Measurements from ENCODE around the gene FOS.

The FOS gene

GRCh38 chr14:75310295-75311111, 31.9 kb downstream of the FOS start:
- H3K4me1 ChIP-seq (ENCODE audit: control insufficient read depth, insufficient read depth, low read length): peaks cover 29% of the 10 kb centered on the region
- DNase-seq (ENCODE audit: low read depth): peak; percentile 89
- peak overlapping the region; percentile 17 for H3K4me3 ChIP-seq (ENCODE audit: low read length)
- no peaks in the 10 kb centered on the region for H3K27me3 ChIP-seq (replicated peaks; ENCODE audit: control insufficient read depth, insufficient read depth, low read length)
- peak overlapping the region; percentile 9 for H3K9ac ChIP-seq (ENCODE audit: low read length)
- H3K9me3 ChIP-seq (ENCODE audit: control insufficient read depth, low read length): no peaks in the 10 kb centered on the region
- no peaks in the 10 kb centered on the region for H3K36me3 ChIP-seq (ENCODE audit: control insufficient read depth, insufficient read depth, low read length, severe bottlenecking)

GRCh38 chr14:75311356-75311755, 32.7 kb downstream of the FOS start:
- Histone ChIP-seq H3K36me3 (ENCODE audit: control insufficient read depth, insufficient read depth, low read length, severe bottlenecking) (no peaks in the 10 kb centered on the region), H3K9me3 (ENCODE audit: control insufficient read depth, low read length) (no peaks in the 10 kb centered on the region), H3K4me3 (ENCODE audit: low read length) (no peak overlapping the region), H3K4me1 (ENCODE audit: control insufficient read depth, insufficient read depth, low read length) (peaks cover 34% of the 10 kb centered on the region), H3K27me3 (replicated peaks; ENCODE audit: control insufficient read depth, insufficient read depth, low read length) (no peaks in the 10 kb centered on the region), H3K9ac (ENCODE audit: low read length) (no peak overlapping the region)
- DNase-seq (ENCODE audit: low read depth): no peak

- peaks cover 34% of the 10 kb centered on the region for H3K4me1 ChIP-seq (ENCODE audit: control insufficient read depth, insufficient read depth, low read length)
- H3K9ac ChIP-seq (ENCODE audit: low read length): no peak overlapping the region
- no peak overlapping the region for H3K4me3 ChIP-seq (ENCODE audit: low read length)
- no peak for DNase-seq (ENCODE audit: low read depth)
- H3K9me3 ChIP-seq (ENCODE audit: control insufficient read depth, low read length): no peaks in the 10 kb centered on the region
- H3K36me3 ChIP-seq (ENCODE audit: control insufficient read depth, insufficient read depth, low read length, severe bottlenecking): no peaks in the 10 kb centered on the region
- H3K27me3 ChIP-seq (replicated peaks; ENCODE audit: control insufficient read depth, insufficient read depth, low read length): no peaks in the 10 kb centered on the region
Observed at GRCh38 chr14:75312341-75312740, 33.7 kb downstream of the FOS start.

GRCh38 chr14:75313294-75313693, 34.7 kb downstream of the FOS start:
- Histone ChIP-seq H3K9ac (ENCODE audit: low read length) (no peak overlapping the region), H3K4me3 (ENCODE audit: low read length) (no peak overlapping the region), H3K27me3 (replicated peaks; ENCODE audit: control insufficient read depth, insufficient read depth, low read length) (no peaks in the 10 kb centered on the region), H3K4me1 (ENCODE audit: control insufficient read depth, insufficient read depth, low read length) (peaks cover 34% of the 10 kb centered on the region), H3K9me3 (ENCODE audit: control insufficient read depth, low read length) (no peaks in the 10 kb centered on the region), H3K36me3 (ENCODE audit: control insufficient read depth, insufficient read depth, low read length, severe bottlenecking) (no peaks in the 10 kb centered on the region)
- no peak for DNase-seq (ENCODE audit: low read depth)

GRCh38 chr14:75315144-75315543, 36.5 kb downstream of the FOS start:
- Histone ChIP-seq H3K27me3 (replicated peaks; ENCODE audit: control insufficient read depth, insufficient read depth, low read length) (no peaks in the 10 kb centered on the region), H3K9me3 (ENCODE audit: control insufficient read depth, low read length) (peaks cover 3% of the 10 kb centered on the region), H3K4me3 (ENCODE audit: low read length) (peak overlapping the region; percentile 51), H3K36me3 (ENCODE audit: control insufficient read depth, insufficient read depth, low read length, severe bottlenecking) (no peaks in the 10 kb centered on the region), H3K4me1 (ENCODE audit: control insufficient read depth, insufficient read depth, low read length) (peaks cover 36% of the 10 kb centered on the region), H3K9ac (ENCODE audit: low read length) (peak overlapping the region; percentile 57)
- peak; percentile 73 for DNase-seq (ENCODE audit: low read depth)

GRCh38 chr14:75317148-75317547, 38.5 kb downstream of the FOS start:
- Histone ChIP-seq H3K9me3 (ENCODE audit: control insufficient read depth, low read length) (peaks cover 3% of the 10 kb centered on the region), H3K4me1 (ENCODE audit: control insufficient read depth, insufficient read depth, low read length) (peaks cover 24% of the 10 kb centered on the region), H3K9ac (ENCODE audit: low read length) (no peak overlapping the region), H3K36me3 (ENCODE audit: control insufficient read depth, insufficient read depth, low read length, severe bottlenecking) (no peaks in the 10 kb centered on the region), H3K4me3 (ENCODE audit: low read length) (no peak overlapping the region), H3K27me3 (replicated peaks; ENCODE audit: control insufficient read depth, insufficient read depth, low read length) (no peaks in the 10 kb centered on the region)
- no peak for DNase-seq (ENCODE audit: low read depth)

- H3K4me1 ChIP-seq (ENCODE audit: control insufficient read depth, insufficient read depth, low read length): peaks cover 24% of the 10 kb centered on the region
- no peaks in the 10 kb centered on the region for H3K27me3 ChIP-seq (replicated peaks; ENCODE audit: control insufficient read depth, insufficient read depth, low read length)
- H3K9me3 ChIP-seq (ENCODE audit: control insufficient read depth, low read length): peaks cover 3% of the 10 kb centered on the region
- H3K4me3 ChIP-seq (ENCODE audit: low read length): no peak overlapping the region
- no peak for DNase-seq (ENCODE audit: low read depth)
- no peak overlapping the region for H3K9ac ChIP-seq (ENCODE audit: low read length)
- no peaks in the 10 kb centered on the region for H3K36me3 ChIP-seq (ENCODE audit: control insufficient read depth, insufficient read depth, low read length, severe bottlenecking)
Observed at GRCh38 chr14:75318353-75318752, 39.7 kb downstream of the FOS start.

- H3K9ac ChIP-seq (ENCODE audit: low read length): no peak overlapping the region
- H3K27me3 ChIP-seq (replicated peaks; ENCODE audit: control insufficient read depth, insufficient read depth, low read length): no peaks in the 10 kb centered on the region
- DNase-seq (ENCODE audit: low read depth): no peak
- no peaks in the 10 kb centered on the region for H3K36me3 ChIP-seq (ENCODE audit: control insufficient read depth, insufficient read depth, low read length, severe bottlenecking)
- H3K4me1 ChIP-seq (ENCODE audit: control insufficient read depth, insufficient read depth, low read length): peaks cover 24% of the 10 kb centered on the region
- H3K9me3 ChIP-seq (ENCODE audit: control insufficient read depth, low read length): peaks cover 3% of the 10 kb centered on the region
- H3K4me3 ChIP-seq (ENCODE audit: low read length): no peak overlapping the region
Observed at GRCh38 chr14:75319021-75319420, 40.4 kb downstream of the FOS start.

DNA sequence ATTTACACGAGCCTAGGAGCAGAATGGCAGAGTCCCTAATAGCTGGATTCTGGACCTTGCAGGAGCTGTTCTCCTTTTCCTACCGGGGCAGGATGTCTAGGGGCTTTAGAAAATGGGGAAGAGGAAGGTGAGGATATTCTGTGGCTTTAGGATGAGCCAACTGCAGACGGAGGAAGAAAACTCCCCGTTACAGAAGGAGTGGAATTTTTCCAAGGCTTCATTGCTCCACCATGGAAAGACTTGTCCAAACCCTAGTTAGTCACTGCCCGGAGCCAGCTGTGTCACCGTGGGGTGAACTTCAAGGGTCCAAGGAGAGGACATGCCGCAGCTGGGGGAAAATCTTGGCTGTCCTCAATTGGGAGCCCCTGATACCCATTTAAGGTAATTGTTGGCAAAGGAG, 41.6 kb downstream of the FOS start:
- H3K9ac ChIP-seq (ENCODE audit: low read length): no peak overlapping the region
- H3K36me3 ChIP-seq (ENCODE audit: control insufficient read depth, insufficient read depth, low read length, severe bottlenecking): no peaks in the 10 kb centered on the region
- no peak for DNase-seq (ENCODE audit: low read depth)
- H3K27me3 ChIP-seq (replicated peaks; ENCODE audit: control insufficient read depth, insufficient read depth, low read length): no peaks in the 10 kb centered on the region
- H3K4me1 ChIP-seq (ENCODE audit: control insufficient read depth, insufficient read depth, low read length): peaks cover 14% of the 10 kb centered on the region
- H3K9me3 ChIP-seq (ENCODE audit: control insufficient read depth, low read length): peaks cover 3% of the 10 kb centered on the region
- H3K4me3 ChIP-seq (ENCODE audit: low read length): no peak overlapping the region

DNA sequence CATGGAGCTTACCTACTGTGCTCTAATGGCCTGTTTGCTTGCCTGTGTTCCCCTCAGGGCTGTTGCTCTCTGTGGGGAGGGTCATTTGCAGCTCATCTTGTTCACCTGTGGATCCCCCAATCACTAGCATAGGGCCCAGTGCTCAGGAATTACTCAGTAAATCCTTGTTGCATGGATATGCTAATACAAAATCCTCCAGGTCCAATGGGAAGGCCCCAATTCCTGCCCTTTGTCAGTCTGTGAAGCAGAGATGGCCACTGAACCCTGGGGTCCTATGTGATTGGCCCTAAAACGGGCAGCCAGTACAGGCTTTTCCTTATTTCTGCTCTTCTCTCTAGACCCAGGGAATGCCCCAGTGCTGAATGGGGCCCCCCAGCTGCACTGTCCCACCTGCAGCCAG, 44.1 kb downstream of the FOS start:
- Histone ChIP-seq H3K9me3 (ENCODE audit: control insufficient read depth, low read length) (peaks cover 3% of the 10 kb centered on the region), H3K27me3 (replicated peaks; ENCODE audit: control insufficient read depth, insufficient read depth, low read length) (no peaks in the 10 kb centered on the region), H3K4me3 (ENCODE audit: low read length) (no peak overlapping the region), H3K36me3 (ENCODE audit: control insufficient read depth, insufficient read depth, low read length, severe bottlenecking) (no peaks in the 10 kb centered on the region), H3K9ac (ENCODE audit: low read length) (no peak overlapping the region), H3K4me1 (ENCODE audit: control insufficient read depth, insufficient read depth, low read length) (peaks cover 6% of the 10 kb centered on the region)
- DNase-seq (ENCODE audit: low read depth): no peak

- no peaks in the 10 kb centered on the region for H3K27me3 ChIP-seq (replicated peaks; ENCODE audit: control insufficient read depth, insufficient read depth, low read length)
- H3K4me1 ChIP-seq (ENCODE audit: control insufficient read depth, insufficient read depth, low read length): peaks cover 6% of the 10 kb centered on the region
- H3K9me3 ChIP-seq (ENCODE audit: control insufficient read depth, low read length): peaks cover 3% of the 10 kb centered on the region
- no peak overlapping the region for H3K9ac ChIP-seq (ENCODE audit: low read length)
- no peaks in the 10 kb centered on the region for H3K36me3 ChIP-seq (ENCODE audit: control insufficient read depth, insufficient read depth, low read length, severe bottlenecking)
- no peak overlapping the region for H3K4me3 ChIP-seq (ENCODE audit: low read length)
- DNase-seq (ENCODE audit: low read depth): peak; percentile 49
Observed at GRCh38 chr14:75323571-75323970, 44.9 kb downstream of the FOS start.

Measured in adipocyte (in vitro differentiated cells).